ENCODE data around the gene GPN2. TPM values are rescaled to one million over a fixed set of nuclear protein-coding genes. Genes with fewer than 3 reads are reported as not detected.
A peak's percentile ranks its signal among the peaks of the same experiment; 100 is the strongest.

GPN2 gene
- total and polyA plus RNA-seq, 8 donors, result 9.4 to 14.2 (median 11.5) TPM

DNA sequence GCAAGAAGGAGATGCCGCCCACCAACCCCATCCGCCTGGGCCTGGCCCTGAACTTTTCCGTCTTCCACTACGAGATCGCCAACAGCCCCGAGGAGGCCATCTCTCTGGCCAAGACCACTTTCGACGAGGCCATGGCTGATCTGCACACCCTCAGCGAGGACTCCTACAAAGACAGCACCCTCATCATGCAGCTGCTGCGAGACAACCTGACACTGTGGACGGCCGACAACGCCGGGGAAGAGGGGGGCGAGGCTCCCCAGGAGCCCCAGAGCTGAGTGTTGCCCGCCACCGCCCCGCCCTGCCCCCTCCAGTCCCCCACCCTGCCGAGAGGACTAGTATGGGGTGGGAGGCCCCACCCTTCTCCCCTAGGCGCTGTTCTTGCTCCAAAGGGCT, 26.4 kb downstream of the GPN2 start:
- FAIRE-seq (no peak), ATAC-seq (no peak), DNase-seq (no peak)
- Histone ChIP-seq H3K27ac (no peak overlapping the region), H3K27me3 (no peaks in the 10 kb centered on the region), H3K4me1 (no peaks in the 10 kb centered on the region), H3K36me3 (no peaks in the 10 kb centered on the region), H3K4me3 (peak overlapping the region in 1 of 4 donors; percentile 66), H3K9me3 (no peaks in the 10 kb centered on the region)
- intact Hi-C loops (cut with DNase I), result no loop called here
- WGBS, 2 donors, result 68 to 72% methylated on average over 18 to 20 of the region's 20 CpGs
- TF ChIP-seq, protein P1, sequence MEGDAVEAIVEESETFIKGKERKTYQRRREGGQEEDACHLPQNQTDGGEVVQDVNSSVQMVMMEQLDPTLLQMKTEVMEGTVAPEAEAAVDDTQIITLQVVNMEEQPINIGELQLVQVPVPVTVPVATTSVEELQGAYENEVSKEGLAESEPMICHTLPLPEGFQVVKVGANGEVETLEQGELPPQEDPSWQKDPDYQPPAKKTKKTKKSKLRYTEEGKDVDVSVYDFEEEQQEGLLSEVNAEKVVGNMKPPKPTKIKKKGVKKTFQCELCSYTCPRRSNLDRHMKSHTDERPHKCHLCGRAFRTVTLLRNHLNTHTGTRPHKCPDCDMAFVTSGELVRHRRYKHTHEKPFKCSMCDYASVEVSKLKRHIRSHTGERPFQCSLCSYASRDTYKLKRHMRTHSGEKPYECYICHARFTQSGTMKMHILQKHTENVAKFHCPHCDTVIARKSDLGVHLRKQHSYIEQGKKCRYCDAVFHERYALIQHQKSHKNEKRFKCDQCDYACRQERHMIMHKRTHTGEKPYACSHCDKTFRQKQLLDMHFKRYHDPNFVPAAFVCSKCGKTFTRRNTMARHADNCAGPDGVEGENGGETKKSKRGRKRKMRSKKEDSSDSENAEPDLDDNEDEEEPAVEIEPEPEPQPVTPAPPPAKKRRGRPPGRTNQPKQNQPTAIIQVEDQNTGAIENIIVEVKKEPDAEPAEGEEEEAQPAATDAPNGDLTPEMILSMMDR (IDR thresholded peaks at IDR 0.05), result no peak

DNA sequence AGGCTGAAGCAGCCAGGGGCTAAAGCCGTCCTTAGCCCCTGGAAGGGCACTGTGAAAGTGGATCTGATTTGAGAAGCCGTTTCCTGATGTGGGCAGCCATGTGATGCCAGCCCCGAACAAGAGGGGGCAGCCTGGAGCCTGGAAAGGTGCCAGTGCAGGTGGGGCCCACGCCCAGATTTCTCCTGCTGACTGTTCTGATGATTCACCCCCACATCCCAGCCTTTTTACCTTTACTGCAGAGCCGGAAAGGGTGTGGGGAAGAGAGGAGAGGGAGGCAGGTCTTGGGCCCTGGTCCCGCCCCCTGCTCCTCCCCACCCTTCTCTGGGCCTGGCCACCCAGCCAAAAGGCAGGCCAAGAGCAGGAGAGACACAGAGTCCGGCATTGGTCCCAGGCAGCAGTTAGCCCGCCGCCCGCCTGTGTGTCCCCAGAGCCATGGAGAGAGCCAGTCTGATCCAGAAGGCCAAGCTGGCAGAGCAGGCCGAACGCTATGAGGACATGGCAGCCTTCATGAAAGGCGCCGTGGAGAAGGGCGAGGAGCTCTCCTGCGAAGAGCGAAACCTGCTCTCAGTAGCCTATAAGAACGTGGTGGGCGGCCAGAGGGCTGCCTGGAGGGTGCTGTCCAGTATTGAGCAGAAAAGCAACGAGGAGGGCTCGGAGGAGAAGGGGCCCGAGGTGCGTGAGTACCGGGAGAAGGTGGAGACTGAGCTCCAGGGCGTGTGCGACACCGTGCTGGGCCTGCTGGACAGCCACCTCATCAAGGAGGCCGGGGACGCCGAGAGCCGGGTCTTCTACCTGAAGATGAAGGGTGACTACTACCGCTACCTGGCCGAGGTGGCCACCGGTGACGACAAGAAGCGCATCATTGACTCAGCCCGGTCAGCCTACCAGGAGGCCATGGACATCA, 27.1 kb downstream of the GPN2 start, which contains the start of gene SFN:
Gene SFN (plus strand): TSS at position 369 of the 904 bp plus-strand sequence. CDS start 64 bp downstream, at position 433.
- WGBS, 2 donors, result 81 to 83% methylated on average over 37 of the region's 37 CpGs
- H3K4me3 ChIP-seq, result peak within 1 kb of the TSS in 1 of 4 donors; percentile 66
- H3K9me3 ChIP-seq, result no peaks in the 10 kb centered on the region
- H3K36me3 ChIP-seq, result no peaks in the 10 kb centered on the region
- ATAC-seq (peak in 3 of 4 donors; percentile 0 to 29 (median 7)), DNase-seq (peak in 4 of 6 donors; percentile 37 to 87 (median 77)), FAIRE-seq (no peak)
- no peaks in the 10 kb centered on the region for H3K27me3 ChIP-seq
- no peak within 1 kb of the TSS for H3K27ac ChIP-seq
- no peaks in the 10 kb centered on the region for H3K4me1 ChIP-seq
- intact Hi-C loops (cut with DNase I), result no loop called here
- TF ChIP-seq, protein P1 (IDR thresholded peaks at IDR 0.05), result peak in 1 of 4 donors; percentile 20

DNA sequence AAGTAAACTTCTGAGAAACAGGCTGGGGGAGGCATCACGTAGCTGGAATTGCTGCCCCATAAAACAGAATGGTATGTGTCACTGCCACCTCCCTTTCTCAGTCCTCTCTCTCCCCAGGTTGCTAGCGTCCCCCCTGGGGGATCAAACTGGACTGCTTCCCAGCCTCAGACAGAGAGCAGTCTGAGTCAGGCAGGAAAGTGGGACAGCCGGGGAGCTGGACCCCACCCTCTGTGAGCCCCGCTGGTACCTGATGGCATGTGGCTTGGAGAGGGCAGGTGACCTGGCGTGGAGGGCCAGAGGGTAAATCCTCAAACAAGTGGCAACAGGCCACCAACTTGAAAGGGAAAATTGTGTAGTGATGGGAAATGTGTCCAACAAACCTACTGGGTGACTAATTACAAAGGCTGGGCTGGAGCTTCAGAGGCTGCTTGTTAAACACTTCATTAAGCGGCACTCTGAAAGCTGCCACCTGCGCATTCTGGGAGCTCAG, 28.1 kb downstream of the GPN2 start:
- DNase-seq, result no peak
- Histone ChIP-seq H3K9me3 (no peaks in the 10 kb centered on the region), H3K27ac (no peak overlapping the region), H3K4me1 (no peaks in the 10 kb centered on the region), H3K27me3 (no peaks in the 10 kb centered on the region), H3K36me3 (no peaks in the 10 kb centered on the region), H3K4me3 (no peak overlapping the region)
- FAIRE-seq, result no peak
- WGBS, 2 donors, result 88 to 90% methylated on average over 7 of the region's 7 CpGs
- ATAC-seq, result no peak
- TF ChIP-seq, protein P1 (IDR thresholded peaks at IDR 0.05), result no peak
- intact Hi-C loops (cut with DNase I), result no loop called here

DNA sequence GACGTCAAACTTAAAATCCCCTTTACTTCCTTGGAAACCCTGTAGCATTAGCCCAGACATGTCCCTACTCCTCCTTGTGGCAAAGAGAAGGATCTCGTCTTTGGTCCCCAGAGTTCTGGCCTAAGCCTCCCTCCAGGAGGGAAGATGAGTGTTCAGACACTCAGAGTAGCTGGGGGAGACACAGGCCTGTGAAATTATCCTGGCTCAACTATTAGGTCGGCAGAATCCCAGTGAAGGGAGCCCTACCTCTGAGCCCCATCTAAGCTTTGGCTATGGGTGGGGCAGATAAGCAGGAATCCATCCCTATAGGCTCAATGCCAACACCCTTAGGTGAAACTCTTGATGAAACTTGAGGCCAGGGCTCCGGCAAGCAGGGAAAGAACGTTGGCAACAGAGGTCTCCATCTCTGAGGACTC, 28.8 kb downstream of the GPN2 start:
- Histone ChIP-seq H3K27me3 (no peaks in the 10 kb centered on the region), H3K36me3 (no peaks in the 10 kb centered on the region), H3K9me3 (no peaks in the 10 kb centered on the region), H3K4me1 (no peaks in the 10 kb centered on the region), H3K27ac (no peak overlapping the region), H3K4me3 (no peak overlapping the region)
- intact Hi-C loops (cut with DNase I), result no loop called here
- no peak for DNase-seq
- TF ChIP-seq, protein P1 (IDR thresholded peaks at IDR 0.05), result no peak
- no peak for FAIRE-seq
- WGBS, 2 donors, result 67 to 70% methylated on average over 5 of the region's 5 CpGs
- ATAC-seq, result no peak
